H4 (cell line): ENCODE data around the gene VPS9D1. TPM values are rescaled to one million over a fixed set of nuclear protein-coding genes. Genes with fewer than 3 reads are reported as not detected.

Experiments used
- DNase-seq: peaks from one replicate; pipeline ENCODE4 v3.0.0-alpha.2; 2015; ENCODE audit warnings: low spot score
- total RNA-seq: library from RNA; depleted of rRNA; stranded (reverse); fragments of >200 nt; shearing (Covaris generic); gene quantifications from 2 replicates; pipeline ENCODE4 v1.2.3, GENCODE V29; 2014

VPS9D1 gene
- total RNA-seq, 1 experiment from 2014 or later, result 4.1 TPM

GRCh38 chr16:89732142-89732917 lies 11.6 kb upstream of the VPS9D1 start:
- DNase-seq, result no peak

- DNase-seq, result no peak
Observed at GRCh38 chr16:89730610-89731234, 10.0 kb upstream of the VPS9D1 start.

GRCh38 chr16:89729863-89730593 lies 9.3 kb upstream of the VPS9D1 start:
- no peak for DNase-seq

- no peak for DNase-seq
Observed at GRCh38 chr16:89729293-89729692, 8.6 kb upstream of the VPS9D1 start.

GRCh38 chr16:89727406-89728120 lies 6.9 kb upstream of the VPS9D1 start:
- DNase-seq, result no peak

GRCh38 chr16:89723279-89724250 lies 2.9 kb upstream of the VPS9D1 start:
- DNase-seq, result no peak

GRCh38 chr16:89722392-89723278 lies 1.9 kb upstream of the VPS9D1 start:
- no peak for DNase-seq

- DNase-seq, result no peak
Observed at GRCh38 chr16:89721546-89722391, 1.1 kb upstream of the VPS9D1 start.

GRCh38 chr16:89720551-89720812 lies 216 bp downstream of the VPS9D1 start:
- DNase-seq, result no peak

- no peak for DNase-seq
Observed at GRCh38 chr16:89717688-89718505, 2.8 kb downstream of the VPS9D1 start.

GRCh38 chr16:89716916-89717687 lies 3.6 kb downstream of the VPS9D1 start:
- DNase-seq, result no peak

- no peak for DNase-seq
Observed at GRCh38 chr16:89716493-89716892, 4.2 kb downstream of the VPS9D1 start.

- DNase-seq, result no peak
Observed at GRCh38 chr16:89712274-89712781, 8.4 kb downstream of the VPS9D1 start.

GRCh38 chr16:89711601-89712273 lies 9.0 kb downstream of the VPS9D1 start:
- no peak for DNase-seq

GRCh38 chr16:89710709-89711564 lies 9.8 kb downstream of the VPS9D1 start:
- no peak for DNase-seq
